Endothelial cell (in vitro differentiated cells): Measurements from ENCODE around the gene DPP9. TPM values are rescaled to one million over a fixed set of nuclear protein-coding genes. Genes with fewer than 3 reads are reported as not detected.

Experiments used
- DNase-seq: peaks from one replicate; pipeline ENCODE4 v3.0.0; 2021; ENCODE audit warnings: low spot score
- H3K27ac Mint-ChIP-seq: one replicate; pipeline ENCODE4 v1.8.0; 2021; ENCODE audit warnings: mixed read lengths, inconsistent platforms; ENCODE audit not compliant: unreplicated experiment
- H3K27me3 Mint-ChIP-seq: one replicate; pipeline ENCODE4 v1.8.0; 2021; ENCODE audit warnings: mild to moderate bottlenecking, moderate library complexity, mixed read lengths, inconsistent platforms; ENCODE audit not compliant: unreplicated experiment
- H3K36me3 Mint-ChIP-seq: one replicate; pipeline ENCODE4 v1.8.0; 2021; ENCODE audit warnings: mild to moderate bottlenecking, low read depth, mixed read lengths, inconsistent platforms; ENCODE audit not compliant: unreplicated experiment
- H3K4me1 Mint-ChIP-seq: one replicate; pipeline ENCODE4 v1.8.0; 2021; ENCODE audit warnings: mild to moderate bottlenecking, mixed read lengths, inconsistent platforms; ENCODE audit not compliant: unreplicated experiment
- H3K4me3 Mint-ChIP-seq: one replicate; pipeline ENCODE4 v1.8.0; 2021; ENCODE audit warnings: mild to moderate bottlenecking, mixed read lengths, inconsistent platforms; ENCODE audit not compliant: unreplicated experiment
- H3K9me3 Mint-ChIP-seq: one replicate; pipeline ENCODE4 v1.8.0; 2021; ENCODE audit warnings: mixed read lengths, inconsistent platforms; ENCODE audit not compliant: unreplicated experiment
- total RNA-seq: library from RNA; stranded (reverse); fragmentation: NEBNext Ultra II Directional; extraction: Animal tissue kit (Norgen Biotek cat#: 25700); gene quantifications from one replicate; pipeline ENCODE4 v1.2.1, GENCODE V29; 2021; ENCODE audit not compliant: unreplicated experiment
- TF ChIP-seq, protein P1 (sequence below): fragments of 200-600 bp; sonication (generic); IDR thresholded peaks from one replicate; pipeline ENCODE4 v1.5.0; 2021; ENCODE audit warnings: antibody characterized with exemption; ENCODE audit not compliant: unreplicated experiment

Gene DPP9
- total RNA-seq, 1 donor from 2014 or later, result 63.3 TPM

DNA sequence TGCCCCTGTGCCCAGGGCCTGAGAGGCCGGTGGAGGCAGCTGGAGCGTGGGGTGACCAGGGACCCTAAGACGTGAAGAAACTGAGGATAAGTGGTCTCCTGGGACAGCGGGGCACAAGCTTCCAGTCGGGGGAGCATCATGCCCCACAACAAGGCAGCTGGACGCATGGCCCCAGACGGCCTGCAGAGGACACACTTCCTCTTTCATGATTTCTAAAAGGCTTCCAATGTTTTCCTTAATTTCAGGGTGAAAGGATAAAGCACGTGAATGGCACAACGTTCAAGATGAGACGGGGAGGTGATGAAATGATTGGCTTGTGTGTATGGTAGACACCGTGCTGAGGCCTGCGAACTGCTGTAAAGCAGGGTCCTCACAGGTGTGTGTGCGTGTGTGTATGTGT lies 33.3 kb downstream of the DPP9 start:
- no peak for DNase-seq
- Mint-ChIP-seq H3K9me3 (no peaks in the 10 kb centered on the region), H3K4me1 (no peaks in the 10 kb centered on the region), H3K36me3 (peaks cover 38% of the 10 kb centered on the region), H3K4me3 (peak overlapping the region; percentile 77), H3K27me3 (peaks cover 11% of the 10 kb centered on the region), H3K27ac (peak overlapping the region; percentile 13)
- TF ChIP-seq, protein P1, sequence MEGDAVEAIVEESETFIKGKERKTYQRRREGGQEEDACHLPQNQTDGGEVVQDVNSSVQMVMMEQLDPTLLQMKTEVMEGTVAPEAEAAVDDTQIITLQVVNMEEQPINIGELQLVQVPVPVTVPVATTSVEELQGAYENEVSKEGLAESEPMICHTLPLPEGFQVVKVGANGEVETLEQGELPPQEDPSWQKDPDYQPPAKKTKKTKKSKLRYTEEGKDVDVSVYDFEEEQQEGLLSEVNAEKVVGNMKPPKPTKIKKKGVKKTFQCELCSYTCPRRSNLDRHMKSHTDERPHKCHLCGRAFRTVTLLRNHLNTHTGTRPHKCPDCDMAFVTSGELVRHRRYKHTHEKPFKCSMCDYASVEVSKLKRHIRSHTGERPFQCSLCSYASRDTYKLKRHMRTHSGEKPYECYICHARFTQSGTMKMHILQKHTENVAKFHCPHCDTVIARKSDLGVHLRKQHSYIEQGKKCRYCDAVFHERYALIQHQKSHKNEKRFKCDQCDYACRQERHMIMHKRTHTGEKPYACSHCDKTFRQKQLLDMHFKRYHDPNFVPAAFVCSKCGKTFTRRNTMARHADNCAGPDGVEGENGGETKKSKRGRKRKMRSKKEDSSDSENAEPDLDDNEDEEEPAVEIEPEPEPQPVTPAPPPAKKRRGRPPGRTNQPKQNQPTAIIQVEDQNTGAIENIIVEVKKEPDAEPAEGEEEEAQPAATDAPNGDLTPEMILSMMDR, result no peak

DNA sequence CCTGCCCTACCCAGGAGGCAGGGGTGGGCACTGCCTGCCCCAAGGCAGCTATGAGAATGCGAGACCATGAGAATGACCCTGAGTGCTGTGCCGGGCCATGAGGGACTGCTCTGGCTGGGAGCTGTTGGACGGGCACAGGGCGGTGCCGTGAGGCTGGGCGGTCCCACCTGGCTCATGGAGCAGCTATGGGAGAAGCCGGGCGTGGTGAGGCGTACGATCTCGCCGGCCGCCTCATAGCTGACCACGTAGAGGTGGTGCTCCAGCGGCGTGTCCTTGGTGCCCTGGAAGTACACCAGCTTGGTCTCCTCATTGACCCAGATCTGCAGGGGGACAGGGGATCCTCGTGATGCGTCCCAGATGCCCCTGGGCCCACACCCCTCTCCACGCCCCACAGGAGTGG lies 34.2 kb downstream of the DPP9 start:
- Mint-ChIP-seq H3K36me3 (peaks cover 33% of the 10 kb centered on the region), H3K27ac (no peak overlapping the region)

DNA sequence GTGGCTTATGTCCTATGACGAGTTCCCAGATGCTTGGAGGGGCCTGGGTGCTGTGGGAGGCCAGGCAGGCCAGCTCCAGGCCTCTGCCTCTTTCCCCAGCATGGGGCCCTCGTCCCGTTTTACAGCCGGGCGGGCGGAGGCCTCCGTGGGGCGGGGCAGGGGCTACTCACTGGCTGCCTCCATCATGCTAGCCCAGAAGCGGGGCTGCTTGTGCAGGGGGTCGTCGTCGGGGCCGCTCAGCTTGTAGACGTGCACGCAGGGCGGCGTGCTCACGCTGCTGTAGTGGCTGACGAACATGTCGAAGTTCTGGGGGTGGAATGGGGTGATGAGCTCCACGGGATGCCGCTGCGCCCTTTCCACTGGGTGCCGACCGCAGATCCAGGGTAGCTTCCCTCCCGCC lies 35.1 kb downstream of the DPP9 start:
- H3K9me3 Mint-ChIP-seq, result no peaks in the 10 kb centered on the region
- TF ChIP-seq, protein P1, result no peak
- DNase-seq, result no peak
- H3K4me3 Mint-ChIP-seq, result no peak overlapping the region
- H3K27ac Mint-ChIP-seq, result no peak overlapping the region
- H3K27me3 Mint-ChIP-seq, result peaks cover 12% of the 10 kb centered on the region
- H3K36me3 Mint-ChIP-seq, result peaks cover 33% of the 10 kb centered on the region
- no peaks in the 10 kb centered on the region for H3K4me1 Mint-ChIP-seq

More for the DNA sequence above, 34.2 kb downstream of the DPP9 start:
- H3K27me3 Mint-ChIP-seq, result peaks cover 15% of the 10 kb centered on the region
- TF ChIP-seq, protein P1, result no peak
- DNase-seq, result no peak
- no peak overlapping the region for H3K4me3 Mint-ChIP-seq
- no peaks in the 10 kb centered on the region for H3K9me3 Mint-ChIP-seq
- no peaks in the 10 kb centered on the region for H3K4me1 Mint-ChIP-seq

DNA sequence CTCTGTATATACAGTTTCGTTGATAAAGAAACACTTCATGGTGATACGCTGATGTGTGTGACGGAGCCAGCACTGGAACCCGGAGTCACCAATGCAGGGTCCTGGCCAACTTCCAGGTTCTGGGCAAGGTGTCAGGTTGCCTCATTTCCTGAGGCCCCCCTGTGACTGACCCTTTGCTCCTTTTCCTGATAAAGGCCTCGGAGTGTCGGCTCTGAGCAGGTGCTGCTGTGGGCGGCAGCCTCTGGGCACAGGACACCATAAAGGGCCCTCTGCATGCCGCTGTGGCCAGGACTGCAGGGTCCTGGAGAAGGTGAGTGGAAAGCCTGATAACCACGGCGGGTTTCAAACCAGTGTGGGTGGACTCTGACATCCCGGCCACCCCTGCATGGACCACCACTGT lies 36.2 kb downstream of the DPP9 start:
- Mint-ChIP-seq H3K27me3 (peaks cover 7% of the 10 kb centered on the region), H3K36me3 (peaks cover 22% of the 10 kb centered on the region), H3K4me1 (no peaks in the 10 kb centered on the region), H3K27ac (no peak overlapping the region), H3K9me3 (no peaks in the 10 kb centered on the region), H3K4me3 (no peak overlapping the region)
- TF ChIP-seq, protein P1, result no peak
- no peak for DNase-seq

DNA sequence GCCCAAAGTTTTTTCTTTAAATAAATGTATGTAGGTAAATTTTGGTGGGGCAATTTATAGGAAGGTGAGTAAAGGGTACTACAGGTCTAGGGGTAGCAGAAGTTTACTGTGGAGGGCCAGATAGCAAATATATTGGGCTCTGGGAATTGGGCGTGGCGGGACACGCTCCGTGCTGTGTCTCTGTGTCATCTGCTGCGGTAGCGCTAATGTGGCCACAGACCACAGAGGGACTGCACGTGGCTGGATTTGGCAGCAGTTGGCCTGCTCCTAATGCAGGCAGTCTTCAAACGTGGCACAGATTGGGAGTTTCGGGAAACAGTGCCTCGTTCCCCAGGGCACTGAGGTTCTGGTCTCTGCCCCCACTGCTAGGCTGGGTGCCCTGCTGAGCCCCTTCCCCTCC lies 36.9 kb downstream of the DPP9 start:
- Mint-ChIP-seq H3K4me3 (no peak overlapping the region), H3K27me3 (peaks cover 7% of the 10 kb centered on the region), H3K27ac (no peak overlapping the region), H3K9me3 (no peaks in the 10 kb centered on the region), H3K36me3 (peaks cover 25% of the 10 kb centered on the region), H3K4me1 (no peaks in the 10 kb centered on the region)
- TF ChIP-seq, protein P1, result no peak
- no peak for DNase-seq
